GM21737 (cell line): Measurements from ENCODE around the gene SPACDR.
A peak's percentile ranks its signal among the peaks of the same experiment; 100 is the strongest.

Experiments
- ATAC-seq: cut with Tn5 transposase; IDR thresholded peaks from one replicate; pipeline ENCODE4 v1.9.1; 2021; ENCODE audit warnings: mild to moderate bottlenecking, moderate library complexity; ENCODE audit not compliant: unreplicated experiment

Gene SPACDR

DNA sequence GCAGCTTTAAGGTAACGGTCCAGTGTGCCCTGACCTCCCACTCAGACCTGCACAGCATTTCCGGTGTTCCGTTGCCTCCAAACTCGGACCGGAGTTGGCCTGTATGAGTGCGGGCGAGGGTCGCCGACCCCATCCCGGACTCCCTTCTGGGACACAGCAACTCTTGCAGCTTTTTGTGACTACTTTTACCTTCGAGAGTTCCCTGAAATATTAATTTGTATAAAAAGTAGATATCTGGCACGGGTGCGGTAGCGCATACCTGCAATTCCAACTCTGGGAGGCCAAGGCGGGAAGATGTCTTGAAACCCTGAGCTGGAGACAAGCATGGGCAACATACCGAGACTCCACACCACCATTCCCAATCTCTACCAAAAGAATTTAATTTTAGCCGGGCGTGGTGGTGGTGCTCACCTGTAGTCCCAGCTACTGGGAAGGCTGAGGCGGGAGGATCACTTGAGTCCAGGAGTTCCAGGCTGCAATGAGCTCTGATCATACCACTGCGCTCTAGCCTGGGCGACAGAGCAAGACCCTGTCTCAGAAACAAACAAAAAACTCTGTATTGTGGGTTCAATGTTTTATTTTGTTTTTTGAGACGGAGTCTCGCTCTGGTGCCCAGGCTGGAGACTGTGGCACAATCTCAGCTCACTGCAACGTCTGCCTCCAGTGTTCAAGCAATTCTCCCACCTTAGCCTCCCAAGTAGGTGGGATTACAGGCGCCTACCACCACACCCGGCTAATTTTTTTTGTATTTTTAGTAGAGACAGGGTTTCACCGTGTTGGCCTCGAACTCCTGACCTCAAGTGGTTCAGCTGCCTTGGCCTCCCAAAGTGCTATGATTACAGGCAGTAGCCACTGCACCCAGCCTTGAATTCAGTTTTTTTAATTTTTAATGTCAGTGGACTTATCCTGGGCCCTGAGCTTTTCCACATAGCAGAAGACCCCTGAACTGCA, 26.6 kb downstream of the SPACDR start:
- ATAC-seq, result no peak

GRCh38 chr7:100435401-100436304, 28.4 kb downstream of the SPACDR start:
- ATAC-seq, result peak; percentile 19

DNA sequence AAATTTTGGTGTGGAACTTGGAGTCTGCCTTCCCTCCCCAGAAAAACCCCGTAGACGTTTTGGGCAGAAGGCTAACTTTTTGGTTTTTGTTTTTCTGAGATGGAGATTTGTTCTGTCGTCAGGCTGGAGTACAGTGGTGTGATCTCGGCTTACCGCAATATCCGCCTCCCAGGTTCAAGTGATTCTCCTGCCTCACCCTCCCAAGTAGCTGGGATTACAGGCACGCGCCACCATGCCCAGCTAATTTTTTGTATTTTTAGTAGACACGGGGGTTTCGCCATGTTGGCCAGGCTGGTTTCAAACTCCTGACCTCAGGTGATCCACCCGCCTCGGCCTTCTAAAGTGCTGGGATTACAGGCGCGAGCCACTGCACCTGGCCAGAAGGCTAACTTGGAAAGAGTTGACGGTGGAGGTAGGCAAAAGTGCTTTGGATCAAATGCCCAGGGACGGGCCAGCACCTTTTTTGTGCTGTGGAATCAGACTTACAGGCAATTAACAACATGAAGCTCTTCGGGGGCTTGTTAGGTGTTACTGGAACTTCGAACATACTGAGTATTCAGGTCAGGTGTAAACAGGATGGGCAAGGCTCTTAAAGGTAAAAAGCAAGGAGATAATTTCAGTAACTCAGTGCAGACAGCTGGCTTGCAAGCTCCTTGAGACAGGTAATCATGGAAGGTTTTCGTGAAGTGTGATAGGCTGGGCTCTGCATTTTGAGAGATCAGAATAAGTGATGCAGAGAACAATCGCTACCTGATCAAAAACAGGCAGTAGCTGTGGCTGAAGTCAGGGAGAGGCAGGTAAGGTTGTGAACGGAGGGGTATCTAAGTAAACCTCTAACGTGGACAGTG, 29.5 kb downstream of the SPACDR start:
- ATAC-seq, result no peak

- ATAC-seq, result no peak
Measured at GRCh38 chr7:100433592-100434296, 30.3 kb downstream of the SPACDR start.

- no peak for ATAC-seq
Measured at GRCh38 chr7:100433276-100433591, 30.8 kb downstream of the SPACDR start.

DNA sequence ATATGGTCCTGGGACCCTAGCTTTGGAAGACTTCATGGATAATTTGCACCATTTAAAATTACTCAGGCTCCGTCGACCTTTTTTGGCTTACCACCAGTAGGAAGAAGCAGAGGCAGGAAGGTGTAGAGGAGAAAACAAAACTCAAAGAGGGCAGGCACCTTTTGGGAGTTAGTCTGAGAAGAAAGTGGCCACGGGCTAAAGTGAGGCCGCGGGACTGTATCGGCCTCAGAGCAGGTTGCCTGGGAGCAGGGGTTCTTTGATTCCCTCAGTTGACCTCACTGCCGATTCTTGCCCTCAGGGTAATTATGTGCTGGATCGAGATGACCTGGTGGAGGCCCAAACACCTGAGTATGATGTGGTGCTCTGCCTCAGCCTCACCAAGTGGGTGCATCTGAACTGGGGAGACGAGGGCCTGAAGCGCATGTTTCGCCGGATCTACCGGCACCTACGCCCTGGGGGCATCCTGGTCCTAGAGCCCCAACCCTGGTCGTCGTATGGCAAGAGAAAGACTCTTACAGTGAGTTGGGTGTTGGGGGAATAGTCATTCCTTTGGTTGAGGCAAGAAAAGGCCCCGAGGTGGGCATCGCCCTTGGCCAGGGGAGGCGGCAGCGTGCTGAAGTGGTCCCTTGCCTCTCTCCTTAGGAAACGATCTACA, 31.3 kb downstream of the SPACDR start:
- ATAC-seq, result no peak

- ATAC-seq, result no peak
Measured at GRCh38 chr7:100432053-100432452, 32.0 kb downstream of the SPACDR start.

- no peak for ATAC-seq
Measured at GRCh38 chr7:100431286-100431735, 32.7 kb downstream of the SPACDR start.

GRCh38 chr7:100430493-100431285, 33.4 kb downstream of the SPACDR start:
- ATAC-seq, result no peak

DNA sequence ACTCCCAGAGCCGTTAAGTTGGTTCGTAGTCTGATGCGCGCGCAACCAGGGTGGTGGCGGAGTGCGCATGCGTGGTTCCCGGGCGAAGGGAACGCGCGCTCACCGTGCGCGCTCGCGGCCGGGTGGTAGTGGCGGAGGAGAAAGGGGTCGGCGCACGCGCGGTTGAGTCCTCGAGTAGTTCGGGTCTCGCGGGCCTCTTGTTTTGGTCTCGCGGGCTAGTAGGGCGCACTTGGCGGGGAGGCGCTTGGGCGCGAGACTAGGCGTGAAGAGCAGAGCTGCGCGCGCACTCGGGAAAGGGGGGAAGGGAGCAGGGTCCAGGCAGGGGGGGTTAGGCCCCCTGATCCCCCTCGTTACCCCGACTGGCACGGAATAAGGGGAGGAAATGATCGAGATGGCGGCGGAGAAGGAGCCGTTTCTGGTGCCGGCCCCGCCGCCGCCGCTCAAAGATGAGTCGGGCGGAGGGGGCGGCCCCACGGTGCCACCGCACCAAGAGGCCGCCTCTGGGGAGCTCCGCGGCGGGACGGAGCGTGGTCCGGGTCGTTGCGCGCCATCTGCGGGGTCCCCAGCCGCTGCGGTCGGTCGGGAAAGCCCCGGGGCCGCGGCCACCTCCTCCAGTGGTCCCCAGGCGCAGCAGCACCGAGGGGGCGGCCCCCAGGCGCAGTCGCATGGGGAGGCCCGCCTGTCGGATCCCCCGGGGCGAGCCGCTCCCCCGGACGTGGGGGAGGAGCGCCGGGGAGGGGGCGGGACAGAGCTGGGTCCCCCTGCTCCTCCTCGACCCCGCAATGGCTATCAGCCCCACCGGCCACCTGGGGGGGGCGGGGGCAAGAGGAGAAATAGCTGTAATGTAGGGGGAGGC, 34.2 kb downstream of the SPACDR start, which contains the start of gene MEPCE:
Gene MEPCE (plus strand): TSS at position 195 of the 856 bp plus-strand sequence. CDS start 188 bp downstream, at position 383.
- peak; percentile 32 for ATAC-seq

GRCh38 chr7:100428967-100429636, 35.0 kb downstream of the SPACDR start:
- ATAC-seq, result peak; percentile 39

DNA sequence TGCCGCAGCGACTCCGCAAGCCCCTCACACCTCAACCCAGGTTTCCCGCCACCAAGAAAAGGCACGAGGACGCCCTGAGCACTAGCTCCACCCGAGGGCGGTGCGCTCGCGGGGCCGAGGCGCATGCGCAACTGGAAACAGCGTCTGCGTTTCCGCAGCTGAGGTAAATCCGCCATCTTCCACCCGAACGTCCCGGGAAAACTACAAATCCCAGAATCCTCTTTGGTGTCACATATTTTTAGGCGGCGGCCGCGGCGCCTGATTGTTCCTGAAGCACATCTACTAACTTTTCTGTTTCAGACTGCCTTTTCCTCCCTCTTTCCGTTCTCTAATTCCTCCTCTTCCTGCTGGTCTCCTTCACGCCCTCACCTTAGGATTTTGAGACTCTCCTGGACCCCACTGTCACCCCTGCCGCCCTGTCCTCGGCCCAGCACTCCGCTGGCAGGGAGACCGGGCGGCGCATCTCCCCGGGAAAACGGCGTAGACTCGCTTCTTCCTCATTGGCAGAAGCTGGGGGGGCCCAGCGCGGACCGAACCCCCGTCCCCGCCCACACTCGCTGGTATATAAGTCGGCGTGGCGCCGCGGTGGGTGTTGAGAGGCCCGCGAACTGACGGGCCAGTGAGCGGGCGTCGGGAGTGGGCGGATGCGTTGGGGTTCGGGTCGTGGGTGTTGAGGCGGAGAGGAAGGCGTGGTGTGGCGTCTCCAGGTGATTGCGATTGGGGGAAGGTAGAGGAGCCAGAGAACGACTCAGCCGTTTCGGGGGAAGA, 35.7 kb downstream of the SPACDR start, which contains the start of gene ZCWPW1:
Gene ZCWPW1 (minus strand): TSS at position 505 of the 768 bp plus-strand sequence. CDS start 8,054 bp downstream, outside the sequence.
- ATAC-seq, result peak; percentile 42

DNA sequence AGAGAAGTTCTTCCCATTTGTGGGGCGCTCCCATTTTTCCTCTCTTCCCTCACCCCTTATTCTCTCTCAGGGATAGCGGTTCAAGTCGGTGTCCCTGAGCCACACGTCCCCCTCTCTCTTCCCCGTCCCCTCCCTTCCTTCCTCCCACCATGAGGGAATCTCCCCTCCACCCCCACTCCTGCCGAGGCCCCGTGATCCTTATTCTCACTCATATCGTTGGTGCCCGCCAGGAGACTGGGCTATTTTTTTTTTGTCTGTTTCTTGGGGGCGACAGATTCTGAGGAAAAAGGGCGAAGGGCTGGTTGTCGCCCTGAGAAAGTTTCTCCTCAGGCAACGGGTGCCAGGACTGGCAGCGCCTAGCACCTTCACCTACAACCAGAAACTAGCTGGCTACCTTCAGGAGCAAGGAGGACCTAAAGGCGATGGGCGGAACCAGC, 36.3 kb downstream of the SPACDR start:
- ATAC-seq, result no peak

DNA sequence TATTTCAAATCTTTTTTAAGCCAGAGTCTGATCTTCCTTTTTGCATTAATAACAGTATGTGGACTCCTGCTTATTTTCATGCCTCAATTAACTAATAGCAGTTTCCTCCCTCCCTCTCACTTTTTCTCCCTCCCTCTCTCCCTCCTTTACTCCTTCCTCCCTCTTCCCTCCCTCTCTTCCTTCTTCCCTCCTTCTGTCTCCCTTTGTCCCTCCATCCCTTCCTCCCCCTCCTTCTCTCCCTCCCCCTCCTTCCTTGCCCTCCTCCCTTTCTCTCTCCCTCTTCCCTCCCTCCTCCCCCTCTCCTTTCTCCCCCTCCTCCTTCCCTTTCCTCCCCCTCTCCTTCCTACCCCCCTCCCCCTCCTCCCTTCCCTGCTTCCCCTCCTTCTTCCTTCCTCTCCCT, 37.5 kb downstream of the SPACDR start:
- ATAC-seq, result no peak

DNA sequence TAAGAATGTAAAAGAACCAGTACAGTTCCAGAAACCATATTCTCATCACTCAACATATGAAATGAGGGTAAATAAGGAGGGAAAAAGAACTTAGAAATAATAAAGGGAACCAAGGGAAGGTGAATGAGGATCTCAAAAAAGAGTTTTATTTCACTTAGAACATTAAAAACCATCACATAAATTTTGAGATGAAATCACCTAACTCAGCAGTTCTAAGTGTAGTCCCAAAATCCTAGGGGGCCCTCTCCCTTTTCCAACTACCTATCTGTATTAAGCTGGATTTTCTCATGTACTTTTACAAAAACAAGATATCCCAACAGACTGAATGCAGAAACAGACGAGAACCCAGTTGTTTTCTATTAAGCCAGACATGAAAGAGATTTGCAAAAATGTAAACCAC, 38.7 kb downstream of the SPACDR start:
- ATAC-seq, result no peak

GRCh38 chr7:100423315-100423714, 40.7 kb downstream of the SPACDR start:
- no peak for ATAC-seq
